Spleen (tissue), 11 donors: ENCODE data around the gene HHAT. TPM values are rescaled to one million over a fixed set of nuclear protein-coding genes. Genes with fewer than 3 reads are reported as not detected.

ENCODE experiments used
- DNase-seq: peaks from one replicate; pipeline ENCODE4 v3.0.0-alpha.2; 2020
- H3K27ac ChIP-seq, 8 donors: fragments of 200-600 bp; sonication (generic) in 7 of 8; 1 replicate in 4 of 8; 2 replicates in 4 of 8; pipeline versions ENCODE4 v1.5.0 to v1.8.0; 2016 to 2021; ENCODE audit warnings: inconsistent platforms in 4 of 8, mild to moderate bottlenecking in 4 of 8, moderate library complexity in 1 of 8
- H3K27me3 ChIP-seq, 7 donors: fragments of 200-600 bp; sonication (generic) in 6 of 7; replicated peaks in 1 of 7; 1 replicate in 4 of 7; 2 replicates in 3 of 7; pipeline versions ENCODE4 v1.5.0 to v1.8.0; 2016 to 2021; ENCODE audit warnings: inconsistent platforms in 3 of 7, mild to moderate bottlenecking in 1 of 7
- H3K36me3 ChIP-seq, 6 donors: fragments of 200-600 bp; sonication (generic) in 5 of 6; 1 replicate in 4 of 6; 2 replicates in 2 of 6; pipeline versions ENCODE4 v1.5.0 to v1.8.0; 2016 to 2021; ENCODE audit warnings: inconsistent platforms in 2 of 6
- H3K4me1 ChIP-seq, 6 donors: fragments of 200-600 bp; sonication (generic) in 5 of 6; 1 replicate in 3 of 6; 2 replicates in 3 of 6; pipeline versions ENCODE4 v1.5.0 to v1.8.0; 2016 to 2021; ENCODE audit warnings: inconsistent platforms in 3 of 6
- H3K4me3 ChIP-seq, 8 donors: fragments of 200-600 bp; sonication (generic) in 7 of 8; 1 replicate in 4 of 8; 2 replicates in 4 of 8; pipeline versions ENCODE4 v1.5.0 to v1.8.0; 2016 to 2021; ENCODE audit warnings: inconsistent platforms in 4 of 8, mild to moderate bottlenecking in 4 of 8, moderate library complexity in 2 of 8
- H3K9me3 ChIP-seq, 8 donors: fragments of 200-600 bp; sonication (generic) in 7 of 8; 1 replicate in 4 of 8; 2 replicates in 4 of 8; pipeline versions ENCODE4 v1.5.0 to v1.8.0; 2016 to 2021; ENCODE audit warnings: inconsistent platforms in 4 of 8
- CTCF ChIP-seq, 11 experiments: fragments of 200-600 bp in 7 of 11; fragments of 450-650 bp in 4 of 11; sonication (generic) in 4 of 11; IDR thresholded peaks in 8 of 11; conservative IDR thresholded peaks in 3 of 11; 1 replicate in 7 of 11; 2 replicates in 4 of 11; pipeline versions ENCODE4 v1.4.0 to v1.8.0; 2016 to 2021; ENCODE audit warnings: antibody characterized with exemption in 11 of 11, inconsistent platforms in 4 of 11, mild to moderate bottlenecking in 1 of 11
- POLR2A ChIP-seq, 3 donors: fragments of 450-650 bp; IDR thresholded peaks; one replicate each; pipeline ENCODE4 v1.5.1; 2017; ENCODE audit warnings: antibody characterized with exemption in 3 of 3, mild to moderate bottlenecking in 1 of 3
- POLR2AphosphoS5 ChIP-seq, 3 donors: sonication (generic); formaldehyde crosslinking; IDR thresholded peaks; one replicate each; pipeline ENCODE4 v1.5.1; 2017; ENCODE audit warnings: antibody characterized with exemption in 3 of 3
- WGBS, 5 donors: extraction: QIAGEN DNeasy Blood & Tissue Kit in 3 of 5; methylation state at CpG; one replicate each; pipeline versions ENCODE4 v1.1.5 to v1.1.7; 2013 to 2018; 5-methylcytosine and 5-hydroxymethylcytosine counted together
- intact Hi-C: fragments of 100-400 bp; cut with DNase I; formaldehyde crosslinking; loops from one replicate; pipeline ENCODE4 v1.15.0; 2023; ENCODE audit warnings: low total_unique reads
- polyA plus RNA-seq, 3 donors: library from polyadenylated mRNA; stranded (reverse); fragments of 200-250 nt; gene quantifications; one replicate each; pipeline ENCODE4 v1.2.1, GENCODE V29; 2013
- total RNA-seq, 7 donors: library from RNA; depleted of rRNA in 3 of 7; stranded (reverse); fragments of >200 nt in 3 of 7; fragmentation: NEBNext Ultra II Directional in 4 of 7; extraction: Animal tissue kit (Norgen Biotek cat#: 25700) in 4 of 7; gene quantifications; one replicate each; pipeline versions ENCODE4 v1.1.0 to v1.2.1, GENCODE V29; 2016 to 2021
- donor health status: healthy with polysubstance abuse.
- donor health status: DM: no; HTN: no; CAD: no; lungs with moderate emphysema.
- donor health status: DM: no; HTN: no; CAD: no.
- donor health status: Bipolar disorder and iron deficiency.
- donor health status: healthy.
- donor health status: DM: no; HTN: no; CAD: no.
- donor health status: DM: yes; HTN: yes; CAD: no.

The HHAT gene
- total and polyA plus RNA-seq, 10 donors: 1.3 to 8.8 (median 4.7) TPM

- no peaks in the 10 kb centered on the region for H3K36me3 ChIP-seq
- H3K9me3 ChIP-seq: no peaks in the 10 kb centered on the region
- intact Hi-C loops: no loop called here
- TF ChIP-seq CTCF (IDR thresholded peaks at IDR 0.05 in 8 of 11, conservative IDR thresholded peaks at IDR 0.05 in 3 of 11): no peak
- no peak for TF ChIP-seq POLR2AphosphoS5 (IDR thresholded peaks at IDR 0.05)
- no peak for TF ChIP-seq POLR2A (IDR thresholded peaks at IDR 0.05)
- no peak for DNase-seq
- no peaks in the 10 kb centered on the region for H3K4me1 ChIP-seq
- no peak overlapping the region for H3K4me3 ChIP-seq
- no peaks in the 10 kb centered on the region for H3K27me3 ChIP-seq
- WGBS, 5 donors: 67 to 82% (median 77%) methylated on average over 3 of the region's 3 CpGs
- no peak overlapping the region for H3K27ac ChIP-seq
These were observed 302.7 kb downstream of the HHAT start for GRCh38 chr1:210631399-210631798.

- no peak for DNase-seq
- Histone ChIP-seq H3K27me3 (no peaks in the 10 kb centered on the region), H3K9me3 (no peaks in the 10 kb centered on the region), H3K4me1 (no peaks in the 10 kb centered on the region), H3K36me3 (no peaks in the 10 kb centered on the region), H3K27ac (no peak overlapping the region), H3K4me3 (no peak overlapping the region)
- WGBS, 5 donors: 85 to 95% (median 92%) methylated on average over 3 of the region's 3 CpGs
- intact Hi-C loops: no loop called here
- TF ChIP-seq POLR2AphosphoS5 (IDR thresholded peaks at IDR 0.05): no peak
- no peak for TF ChIP-seq CTCF (IDR thresholded peaks at IDR 0.05 in 8 of 11, conservative IDR thresholded peaks at IDR 0.05 in 3 of 11)
- no peak for TF ChIP-seq POLR2A (IDR thresholded peaks at IDR 0.05)
These were observed 304.4 kb downstream of the HHAT start for GRCh38 chr1:210633140-210633539.

- WGBS, 5 donors: 79 to 96% (median 93%) methylated on average over 6 of the region's 6 CpGs
- intact Hi-C loops: no loop called here
These were observed 304.9 kb downstream of the HHAT start for GRCh38 chr1:210633636-210634035.

GRCh38 chr1:210635108-210635507 is 306.4 kb downstream of the HHAT start:
- Histone ChIP-seq H3K27ac (no peak overlapping the region), H3K9me3 (no peaks in the 10 kb centered on the region), H3K4me3 (no peak overlapping the region), H3K27me3 (no peaks in the 10 kb centered on the region), H3K36me3 (no peaks in the 10 kb centered on the region), H3K4me1 (no peaks in the 10 kb centered on the region)
- no peak for TF ChIP-seq POLR2AphosphoS5 (IDR thresholded peaks at IDR 0.05)
- no peak for TF ChIP-seq POLR2A (IDR thresholded peaks at IDR 0.05)
- TF ChIP-seq CTCF (IDR thresholded peaks at IDR 0.05 in 8 of 11, conservative IDR thresholded peaks at IDR 0.05 in 3 of 11): no peak
- no peak for DNase-seq
- WGBS, 5 donors: 75 to 97% (median 86%) methylated on average over 2 of the region's 2 CpGs
- intact Hi-C loops: no loop called here

More at GRCh38 chr1:210633636-210634035, 304.9 kb downstream of the HHAT start:
- no peak overlapping the region for H3K27ac ChIP-seq
- TF ChIP-seq POLR2A (IDR thresholded peaks at IDR 0.05) (no peak), POLR2AphosphoS5 (IDR thresholded peaks at IDR 0.05) (no peak), CTCF (IDR thresholded peaks at IDR 0.05 in 8 of 11, conservative IDR thresholded peaks at IDR 0.05 in 3 of 11) (no peak)
- no peaks in the 10 kb centered on the region for H3K9me3 ChIP-seq
- no peak for DNase-seq
- H3K4me1 ChIP-seq: no peaks in the 10 kb centered on the region
- no peak overlapping the region for H3K4me3 ChIP-seq
- H3K36me3 ChIP-seq: no peaks in the 10 kb centered on the region
- H3K27me3 ChIP-seq: no peaks in the 10 kb centered on the region
